AG04450 (cell line): ENCODE measurements around the gene COX6A2. TPM values are rescaled to one million over a fixed set of nuclear protein-coding genes. Genes with fewer than 3 reads are reported as not detected.

Experiments used
- CTCF ChIA-PET: fragments of 300-600, 350-600 bp; formaldehyde crosslinking; extraction: SDS; loops from one replicate; lab custom pipeline; 2022; ENCODE audit warnings: antibody characterized with exemption, inconsistent platforms; lab: Charles Lee
- POLR2A ChIA-PET: fragments of 350-600 bp; formaldehyde crosslinking; extraction: SDS; loops from one replicate; lab custom pipeline; 2021; ENCODE audit warnings: antibody characterized with exemption, inconsistent platforms; lab: Yijun Ruan, JAX
- DNase-seq: peaks from one replicate; pipeline ENCODE4 v3.0.0-alpha.2; 2011; ENCODE audit warnings: low read depth, low spot score
- H3K27ac ChIP-seq: one replicate; pipeline ENCODE4 v1.5.1; 2012; ENCODE audit warnings: low read depth, low read length, control low read depth
- H3K27me3 ChIP-seq: one replicate; pipeline ENCODE4 v1.6.0; 2012; ENCODE audit warnings: low read length; ENCODE audit not compliant: control insufficient read depth, insufficient read depth
- H3K4me3 ChIP-seq: 2 replicates; pipeline ENCODE4 v1.5.1; 2011; ENCODE audit warnings: mild to moderate bottlenecking, low read depth, low read length, control low read depth
- H3K9me3 ChIP-seq: 2 replicates; pipeline ENCODE4 v1.5.1; 2012; ENCODE audit warnings: low read length; ENCODE audit not compliant: control insufficient read depth, insufficient read depth
- CTCF ChIP-seq: IDR thresholded peaks from 2 replicates; pipeline ENCODE4 v1.5.1; 2011; ENCODE audit warnings: low read depth, low read length, control low read depth, inconsistent platforms
- polyA plus RNA-seq: library from polyadenylated mRNA; depleted of rRNA; stranded (reverse); fragments of >200 nt; gene quantifications from 2 replicates; pipeline ENCODE4 v1.2.3, GENCODE V29; 2011

Gene COX6A2
- polyA plus RNA-seq, 1 experiment = not detected

- DNase-seq = no peak
- Histone ChIP-seq H3K27ac (no peak overlapping the region), H3K4me3 (no peak overlapping the region), H3K9me3 (peaks cover 8% of the 10 kb centered on the region), H3K27me3 (no peaks in the 10 kb centered on the region)
- ChIA-PET CTCF (no interaction called here), POLR2A (no interaction called here)
- TF ChIP-seq CTCF = no peak
These were observed 32.5 kb downstream of the COX6A2 start for GRCh38 chr16:31395647-31396046.

- POLR2A ChIA-PET = no interaction called here
- TF ChIP-seq CTCF = no peak
- CTCF ChIA-PET = no interaction called here
- H3K27ac ChIP-seq = no peak within 1 kb of the TSS
- no peaks in the 10 kb centered on the region for H3K27me3 ChIP-seq
- H3K9me3 ChIP-seq = no peaks in the 10 kb centered on the region; the same call in 1 of the 2 replicates
- DNase-seq = no peak
- no peak within 1 kb of the TSS for H3K4me3 ChIP-seq
These were observed 35.1 kb downstream of the COX6A2 start, which contains the start of gene ITGAD for GRCh38 chr16:31393056-31393455. TSS of gene ITGAD (plus strand) at chr16:31393335. CDS start at chr16:31393361, 26 bp downstream.

- H3K9me3 ChIP-seq = no peaks in the 10 kb centered on the region
- DNase-seq = no peak
- no peak overlapping the region for H3K27ac ChIP-seq
- ChIA-PET POLR2A (no interaction called here), CTCF (interaction anchor here (1.6 kb wide), 1 partner anchor 8 kb away, joined by 6 read pairs; no protein-coding TSS in a partner anchor)
- no peaks in the 10 kb centered on the region for H3K27me3 ChIP-seq
- TF ChIP-seq CTCF = no peak
- no peak overlapping the region for H3K4me3 ChIP-seq
These were observed 37.6 kb downstream of the COX6A2 start for GRCh38 chr16:31390504-31391041.

GRCh38 chr16:31388535-31388934 lies 39.6 kb downstream of the COX6A2 start:
- H3K4me3 ChIP-seq = no peak overlapping the region
- ChIA-PET CTCF (no interaction called here), POLR2A (no interaction called here)
- H3K27me3 ChIP-seq = no peaks in the 10 kb centered on the region
- H3K27ac ChIP-seq = no peak overlapping the region
- no peak for TF ChIP-seq CTCF
- DNase-seq = no peak
- no peaks in the 10 kb centered on the region for H3K9me3 ChIP-seq

GRCh38 chr16:31386157-31386984 lies 41.8 kb downstream of the COX6A2 start:
- Histone ChIP-seq H3K27me3 (peaks cover 5% of the 10 kb centered on the region), H3K27ac (no peak overlapping the region), H3K9me3 (no peaks in the 10 kb centered on the region), H3K4me3 (no peak overlapping the region)
- no peak for DNase-seq
- CTCF ChIA-PET = interaction anchor here (1.2 to 1.3 kb wide), 2 partner anchors 57 to 244 kb away, joined by 3 read pairs; no protein-coding TSS in a partner anchor
- TF ChIP-seq CTCF = no peak
- POLR2A ChIA-PET = no interaction called here
